ENCODE results near the gene LYPD1.

Gene LYPD1

GRCh38 chr2:132632000-132632649, 37.9 kb downstream of the LYPD1 start:
- no peak for DNase-seq

GRCh38 chr2:132627536-132627935, 42.5 kb downstream of the LYPD1 start:
- DNase-seq = no peak

GRCh38 chr2:132623096-132623839, 46.7 kb downstream of the LYPD1 start:
- no peak for DNase-seq

- DNase-seq = no peak
Observed at GRCh38 chr2:132621131-132621875, 48.7 kb downstream of the LYPD1 start.

- DNase-seq = no peak
Observed at GRCh38 chr2:132620115-132620514, 49.9 kb downstream of the LYPD1 start.

GRCh38 chr2:132618734-132619133, 51.3 kb downstream of the LYPD1 start:
- no peak for DNase-seq

- no peak for DNase-seq
Observed at GRCh38 chr2:132617989-132618388, 52.0 kb downstream of the LYPD1 start.

GRCh38 chr2:132615329-132616085, 54.5 kb downstream of the LYPD1 start:
- DNase-seq = no peak

GRCh38 chr2:132611719-132612118, 58.3 kb downstream of the LYPD1 start:
- DNase-seq = no peak

GRCh38 chr2:132609101-132609890, 60.7 kb downstream of the LYPD1 start:
- DNase-seq = no peak

- no peak for DNase-seq
Observed at GRCh38 chr2:132608311-132608710, 61.7 kb downstream of the LYPD1 start.

GRCh38 chr2:132607426-132608090, 62.4 kb downstream of the LYPD1 start:
- no peak for DNase-seq

GRCh38 chr2:132606649-132607048, 63.4 kb downstream of the LYPD1 start:
- no peak for DNase-seq

GRCh38 chr2:132605236-132606180, 64.5 kb downstream of the LYPD1 start:
- DNase-seq = no peak

- no peak for DNase-seq
Observed at GRCh38 chr2:132604561-132604960, 65.4 kb downstream of the LYPD1 start.

- DNase-seq = no peak
Observed at GRCh38 chr2:132599556-132599955, 70.4 kb downstream of the LYPD1 start.

GRCh38 chr2:132598536-132598935, 71.5 kb downstream of the LYPD1 start:
- no peak for DNase-seq

GRCh38 chr2:132597831-132598230, 72.2 kb downstream of the LYPD1 start:
- no peak for DNase-seq

GRCh38 chr2:132597166-132597565, 72.8 kb downstream of the LYPD1 start:
- no peak for DNase-seq

- DNase-seq = no peak
Observed at GRCh38 chr2:132595693-132596092, 74.3 kb downstream of the LYPD1 start.

GRCh38 chr2:132595186-132595585, 74.8 kb downstream of the LYPD1 start:
- DNase-seq = no peak

Data from kidney glomerular epithelial cell (primary cell).